ENCODE measurements around the gene NRXN3.

Gene NRXN3

DNA sequence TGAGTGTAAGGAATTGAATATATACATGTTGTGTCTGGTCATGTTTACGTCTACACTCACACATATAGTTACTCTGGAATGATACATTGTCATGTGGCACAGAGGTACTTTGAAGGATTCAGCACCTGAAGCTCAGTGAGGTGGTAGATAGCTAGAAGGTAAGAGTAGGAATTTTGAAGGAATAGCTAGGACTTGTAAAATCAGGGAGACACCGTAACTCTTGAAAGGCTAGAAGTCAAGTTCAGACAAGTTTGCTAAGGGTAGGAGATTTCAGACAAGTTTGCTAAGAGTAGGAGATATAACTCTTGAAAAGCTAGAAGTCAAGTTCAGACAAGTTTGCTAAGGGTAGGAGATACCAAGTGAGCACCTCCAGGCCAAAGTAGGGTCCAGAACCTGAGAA is 14.0 kb upstream of the NRXN3 start:
- Mint-ChIP-seq H3K36me3 (no peaks in the 10 kb centered on the region), H3K4me3 (no peak overlapping the region)

GRCh38 chr14:78157494-78158437 is 12.4 kb upstream of the NRXN3 start:
- Mint-ChIP-seq H3K4me1 (no peaks in the 10 kb centered on the region), H3K36me3 (no peaks in the 10 kb centered on the region), H3K27me3 (peaks cover 12% of the 10 kb centered on the region)

More for the DNA sequence above, 14.0 kb upstream of the NRXN3 start:
- no peaks in the 10 kb centered on the region for H3K4me1 Mint-ChIP-seq
- H3K27ac Mint-ChIP-seq = no peak overlapping the region
- no peaks in the 10 kb centered on the region for H3K9me3 Mint-ChIP-seq
- peaks cover 9% of the 10 kb centered on the region for H3K27me3 Mint-ChIP-seq

DNA sequence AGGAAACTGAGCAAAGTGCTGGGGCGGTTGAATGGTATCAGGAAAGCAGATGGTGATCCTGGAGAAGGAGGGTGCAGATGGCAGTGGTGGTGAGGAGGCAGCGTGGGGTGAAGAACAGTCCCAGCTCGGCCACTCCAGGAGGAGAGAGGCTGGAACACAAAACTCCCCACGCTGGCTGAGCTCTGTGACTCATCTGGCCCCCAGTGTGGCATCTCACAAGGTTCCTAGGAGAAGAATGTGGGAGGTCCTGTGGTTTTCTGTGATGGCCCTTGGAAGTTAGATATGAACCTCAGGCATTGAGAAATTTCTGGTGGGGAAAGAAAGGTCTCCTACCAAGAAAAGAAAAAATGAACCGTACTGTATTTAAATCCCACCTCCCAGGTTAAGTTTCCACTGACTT is 8.0 kb upstream of the NRXN3 start:
- Mint-ChIP-seq H3K27ac (no peak overlapping the region), H3K4me1 (no peaks in the 10 kb centered on the region), H3K36me3 (no peaks in the 10 kb centered on the region), H3K4me3 (no peak overlapping the region), H3K9me3 (no peaks in the 10 kb centered on the region), H3K27me3 (peaks cover 15% of the 10 kb centered on the region)

More at GRCh38 chr14:78157494-78158437, 12.4 kb upstream of the NRXN3 start:
- Mint-ChIP-seq H3K4me3 (no peak overlapping the region), H3K27ac (no peak overlapping the region), H3K9me3 (no peaks in the 10 kb centered on the region)

DNA sequence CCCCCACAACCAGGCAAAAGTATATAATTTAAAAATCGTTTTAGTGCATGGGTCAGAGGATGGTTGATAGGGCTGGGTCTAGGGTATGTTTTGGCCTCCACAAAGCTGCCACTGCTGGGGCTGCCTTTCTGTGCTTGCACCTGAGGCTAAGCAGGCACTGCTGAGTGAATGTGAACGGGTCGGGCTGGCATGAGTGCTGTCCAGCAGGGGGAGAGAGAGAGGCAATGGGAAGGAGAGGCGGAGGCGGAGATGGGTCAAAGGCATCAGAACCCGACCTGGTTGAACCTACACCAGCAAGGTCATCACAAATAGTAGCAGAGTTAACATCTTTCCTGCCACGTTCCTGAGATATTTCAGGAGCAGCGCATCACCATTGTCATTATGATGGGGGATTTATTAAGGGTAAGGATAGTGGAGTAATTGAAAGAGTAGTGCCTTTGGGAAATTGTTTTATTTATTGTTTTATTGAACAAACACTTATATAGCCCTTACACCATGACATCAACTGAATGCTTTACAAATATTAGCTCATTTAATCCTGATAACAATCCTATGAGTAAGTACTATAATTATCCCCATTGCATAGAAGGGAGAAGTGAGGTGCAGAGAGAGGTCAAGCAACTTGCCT is 5.8 kb upstream of the NRXN3 start:
- Mint-ChIP-seq H3K9me3 (no peaks in the 10 kb centered on the region), H3K4me3 (no peak overlapping the region), H3K4me1 (no peaks in the 10 kb centered on the region), H3K27ac (no peak overlapping the region), H3K36me3 (no peaks in the 10 kb centered on the region), H3K27me3 (peaks cover 15% of the 10 kb centered on the region)

- H3K4me3 Mint-ChIP-seq = no peak overlapping the region
- no peak overlapping the region for H3K27ac Mint-ChIP-seq
- peaks cover 5% of the 10 kb centered on the region for H3K9me3 Mint-ChIP-seq
- H3K27me3 Mint-ChIP-seq = peaks cover 3% of the 10 kb centered on the region
- no peaks in the 10 kb centered on the region for H3K36me3 Mint-ChIP-seq
- no peaks in the 10 kb centered on the region for H3K4me1 Mint-ChIP-seq
These were observed 2.3 kb downstream of the NRXN3 start for GRCh38 chr14:78172428-78172827.

GRCh38 chr14:78173346-78174035 is 3.3 kb downstream of the NRXN3 start:
- H3K9me3 Mint-ChIP-seq = peaks cover 5% of the 10 kb centered on the region
- H3K27me3 Mint-ChIP-seq = peaks cover 3% of the 10 kb centered on the region
- no peaks in the 10 kb centered on the region for H3K4me1 Mint-ChIP-seq
- H3K27ac Mint-ChIP-seq = no peak overlapping the region
- H3K36me3 Mint-ChIP-seq = no peaks in the 10 kb centered on the region
- H3K4me3 Mint-ChIP-seq = no peak overlapping the region

DNA sequence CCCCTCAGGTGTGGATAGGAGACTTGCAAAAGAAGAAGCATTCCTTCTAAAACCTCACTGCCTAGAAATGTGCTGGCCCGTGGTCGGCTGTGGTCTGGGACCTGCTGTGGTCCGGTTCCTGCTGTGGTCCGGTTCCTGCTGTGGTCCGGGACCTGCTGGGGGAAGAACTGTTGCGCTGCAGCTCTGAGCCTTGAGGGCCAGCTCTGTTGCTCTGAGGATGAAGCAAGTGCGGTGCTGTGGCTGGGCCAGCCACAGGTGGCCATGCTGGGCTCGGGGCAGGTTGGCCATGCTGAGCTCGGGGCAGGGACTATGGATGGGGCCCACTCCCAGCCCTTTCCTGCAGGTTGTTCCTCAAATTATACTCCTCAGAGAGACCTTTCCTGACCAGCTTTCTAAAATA is 5.2 kb downstream of the NRXN3 start:
- H3K4me3 Mint-ChIP-seq = no peak overlapping the region
- no peaks in the 10 kb centered on the region for H3K36me3 Mint-ChIP-seq
- no peak overlapping the region for H3K27ac Mint-ChIP-seq
- H3K27me3 Mint-ChIP-seq = peaks cover 2% of the 10 kb centered on the region
- H3K4me1 Mint-ChIP-seq = no peaks in the 10 kb centered on the region
- peaks cover 5% of the 10 kb centered on the region for H3K9me3 Mint-ChIP-seq

DNA sequence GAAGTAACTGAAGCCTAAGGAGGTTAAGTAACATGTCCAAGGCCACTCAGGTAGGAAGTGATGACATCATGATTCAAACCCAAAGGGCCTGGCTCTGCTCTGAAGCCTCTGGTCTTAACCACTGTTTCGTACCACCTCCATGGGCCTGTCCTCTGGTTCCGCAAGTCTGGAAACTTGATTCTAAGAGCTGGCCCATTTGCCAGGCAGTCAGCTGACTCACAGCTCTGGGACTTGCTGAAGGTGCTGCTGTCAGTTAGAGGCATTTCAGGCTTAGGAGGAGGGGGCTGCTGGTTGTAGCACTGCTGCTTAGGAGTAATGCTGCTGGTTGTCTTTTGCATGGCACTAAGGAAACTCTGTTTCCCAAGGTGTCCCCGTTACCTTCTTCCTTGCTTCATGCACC is 7.9 kb downstream of the NRXN3 start:
- no peak overlapping the region for H3K27ac Mint-ChIP-seq
- peaks cover under 1% of the 10 kb centered on the region for H3K9me3 Mint-ChIP-seq
- no peaks in the 10 kb centered on the region for H3K4me1 Mint-ChIP-seq
- H3K36me3 Mint-ChIP-seq = no peaks in the 10 kb centered on the region
- peaks cover 1% of the 10 kb centered on the region for H3K27me3 Mint-ChIP-seq
- no peak overlapping the region for H3K4me3 Mint-ChIP-seq

- H3K36me3 Mint-ChIP-seq = no peaks in the 10 kb centered on the region
- H3K4me1 Mint-ChIP-seq = no peaks in the 10 kb centered on the region
- peaks cover 1% of the 10 kb centered on the region for H3K27me3 Mint-ChIP-seq
- H3K4me3 Mint-ChIP-seq = no peak overlapping the region
- no peak overlapping the region for H3K27ac Mint-ChIP-seq
- H3K9me3 Mint-ChIP-seq = no peaks in the 10 kb centered on the region
These were observed 8.8 kb downstream of the NRXN3 start for GRCh38 chr14:78178971-78179370.

DNA sequence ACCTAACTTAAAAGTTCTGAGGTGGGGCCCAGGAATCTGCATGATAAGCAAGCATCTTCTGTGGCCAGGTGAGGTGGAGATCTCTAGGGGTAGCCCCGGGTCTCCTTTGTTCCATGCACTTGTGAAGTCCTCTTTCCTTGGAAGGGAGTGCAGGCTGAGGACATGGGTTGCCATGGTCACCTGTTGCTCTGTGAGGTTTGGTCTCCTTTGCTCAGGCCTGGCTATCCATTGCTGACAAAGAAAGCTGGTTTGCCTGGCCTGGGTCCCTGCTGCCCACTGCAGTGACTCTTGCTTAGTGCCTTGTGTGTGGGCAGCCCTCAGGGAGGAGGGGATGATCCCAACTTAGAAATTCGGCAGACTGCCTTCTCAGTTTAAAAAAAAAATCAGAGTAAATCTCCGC is 11.1 kb downstream of the NRXN3 start:
- H3K4me3 Mint-ChIP-seq = no peak overlapping the region
- H3K9me3 Mint-ChIP-seq = no peaks in the 10 kb centered on the region

DNA sequence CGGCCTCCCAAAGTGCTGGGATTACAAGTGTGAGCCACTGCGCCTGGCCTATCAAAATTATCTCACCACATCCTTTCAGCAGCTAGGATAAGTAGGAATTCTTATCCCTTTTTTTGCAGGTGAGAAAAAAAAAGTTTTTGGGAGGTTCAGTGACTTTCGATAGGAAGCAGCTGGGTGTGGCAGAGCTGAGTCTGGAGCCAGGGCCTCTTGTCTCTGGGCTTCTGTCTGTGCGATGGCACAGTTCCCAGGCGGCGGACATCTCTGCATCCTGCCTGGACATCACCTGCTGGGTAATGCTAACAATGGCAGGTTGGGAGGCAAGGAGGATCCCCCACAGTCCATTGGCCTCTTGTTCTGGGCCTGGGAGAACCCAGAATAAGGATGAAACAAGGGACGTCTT is 12.5 kb downstream of the NRXN3 start:
- Mint-ChIP-seq H3K4me3 (no peak overlapping the region), H3K9me3 (no peaks in the 10 kb centered on the region), H3K36me3 (no peaks in the 10 kb centered on the region), H3K4me1 (no peaks in the 10 kb centered on the region), H3K27me3 (peaks cover 1% of the 10 kb centered on the region), H3K27ac (no peak overlapping the region)

More for the DNA sequence above, 11.1 kb downstream of the NRXN3 start:
- Mint-ChIP-seq H3K27me3 (peaks cover 1% of the 10 kb centered on the region), H3K4me1 (no peaks in the 10 kb centered on the region), H3K36me3 (no peaks in the 10 kb centered on the region), H3K27ac (no peak overlapping the region)

GRCh38 chr14:78184157-78184556 is 14.0 kb downstream of the NRXN3 start:
- H3K27me3 Mint-ChIP-seq = peaks cover 1% of the 10 kb centered on the region
- H3K4me1 Mint-ChIP-seq = no peaks in the 10 kb centered on the region
- no peaks in the 10 kb centered on the region for H3K9me3 Mint-ChIP-seq
- H3K36me3 Mint-ChIP-seq = no peaks in the 10 kb centered on the region
- H3K4me3 Mint-ChIP-seq = no peak overlapping the region
- no peak overlapping the region for H3K27ac Mint-ChIP-seq

GRCh38 chr14:78186277-78186676 is 16.1 kb downstream of the NRXN3 start:
- no peak overlapping the region for H3K4me3 Mint-ChIP-seq
- peaks cover 1% of the 10 kb centered on the region for H3K27me3 Mint-ChIP-seq
- H3K27ac Mint-ChIP-seq = no peak overlapping the region
- H3K36me3 Mint-ChIP-seq = no peaks in the 10 kb centered on the region
- H3K9me3 Mint-ChIP-seq = peaks cover 4% of the 10 kb centered on the region
- no peaks in the 10 kb centered on the region for H3K4me1 Mint-ChIP-seq

- Mint-ChIP-seq H3K9me3 (peaks cover 4% of the 10 kb centered on the region), H3K4me3 (no peak overlapping the region), H3K27me3 (no peaks in the 10 kb centered on the region), H3K36me3 (no peaks in the 10 kb centered on the region), H3K27ac (no peak overlapping the region), H3K4me1 (no peaks in the 10 kb centered on the region)
These were observed 18.7 kb downstream of the NRXN3 start for GRCh38 chr14:78188882-78189281.

DNA sequence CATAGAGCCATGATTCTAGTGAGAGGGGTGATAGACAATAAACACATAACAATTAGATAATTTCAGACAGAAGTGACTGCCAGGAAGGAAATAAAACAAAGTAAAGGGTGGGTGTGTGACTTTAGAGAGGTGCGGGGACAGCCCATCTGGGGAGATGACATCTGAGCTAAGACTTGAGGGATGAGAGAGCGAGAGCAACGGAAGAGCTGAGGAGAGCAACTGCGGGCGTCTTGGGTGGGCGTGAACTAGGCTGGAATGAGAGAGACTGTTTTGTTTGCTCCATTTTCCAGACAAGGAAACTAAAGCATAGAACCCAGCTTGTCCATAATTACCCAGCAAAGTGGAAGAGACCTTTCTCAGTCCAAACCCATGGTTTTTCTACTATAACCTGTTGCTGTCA is 25.3 kb downstream of the NRXN3 start:
- Mint-ChIP-seq H3K27me3 (no peaks in the 10 kb centered on the region), H3K36me3 (no peaks in the 10 kb centered on the region), H3K9me3 (no peaks in the 10 kb centered on the region), H3K4me3 (no peak overlapping the region), H3K27ac (no peak overlapping the region), H3K4me1 (no peaks in the 10 kb centered on the region)

- H3K4me3 Mint-ChIP-seq = no peak overlapping the region
- H3K27ac Mint-ChIP-seq = no peak overlapping the region
These were observed 26.1 kb downstream of the NRXN3 start for GRCh38 chr14:78196323-78196722.

More at GRCh38 chr14:78196323-78196722, 26.1 kb downstream of the NRXN3 start:
- no peaks in the 10 kb centered on the region for H3K27me3 Mint-ChIP-seq
- no peaks in the 10 kb centered on the region for H3K4me1 Mint-ChIP-seq
- H3K36me3 Mint-ChIP-seq = no peaks in the 10 kb centered on the region
- H3K9me3 Mint-ChIP-seq = no peaks in the 10 kb centered on the region

All from activated naive CD4-positive, alpha-beta T cell treated with anti-CD3 and anti-CD28 coated beads, Interleukin-2, amount 50 U/mL, for 24 hours (primary cell).